Erythroblast (primary cell): ENCODE results near the gene KCNMB2.

ENCODE experiments used
- GATA1 ChIP-seq: IDR thresholded peaks from 2 replicates; pipeline ENCODE4 v1.6.1; 2011; ENCODE audit warnings: low read depth, mild to moderate bottlenecking, control low read depth, low read length, moderate library complexity
- POLR2A ChIP-seq: IDR thresholded peaks from 2 replicates; pipeline ENCODE4 v1.6.1; 2011; ENCODE audit warnings: mild to moderate bottlenecking, low read length

- no peak for TF ChIP-seq POLR2A
- TF ChIP-seq GATA1: no peak
Measured at GRCh38 chr3:178663201-178663934, 127.1 kb downstream of the KCNMB2 start.
